Endothelial cell of umbilical vein (primary cell): ENCODE measurements around the gene ZNF609. TPM values are rescaled to one million over a fixed set of nuclear protein-coding genes. Genes with fewer than 3 reads are reported as not detected.

ENCODE experiments used
- BruUV-seq: library from RNA; stranded (reverse); fragments of 400-500 nt; replicated peaks from 2 replicates; lab custom pipeline; 2021; lab: Mats Ljungman, UMichigan
- CTCF ChIA-PET: fragments of 300-600, 350-600 bp; sonication (Branson Sonifier 250); formaldehyde crosslinking; loops from one replicate; lab custom pipeline; 2021; ENCODE audit warnings: antibody characterized with exemption, inconsistent platforms; lab: Charles Lee
- POLR2A ChIA-PET: fragments of 300-600, 350-600 bp; sonication (Branson Sonifier 250); formaldehyde crosslinking; loops from one replicate; lab custom pipeline; 2021; ENCODE audit warnings: antibody characterized with exemption, inconsistent platforms; lab: Charles Lee
- DNase-seq: peaks from one replicate; pipeline ENCODE4 v3.0.0-alpha.2; 2011; ENCODE audit warnings: low read depth, low spot score
- FAIRE-seq: peaks from 2 replicates; lab custom pipeline; 2011; peaks lifted over from hg19 to GRCh38; lab: Jason Lieb, UNC
- H2AFZ ChIP-seq: 2 replicates; pipeline ENCODE4 v1.6.0; 2012; ENCODE audit warnings: low read depth, low read length, control low read depth, inconsistent platforms
- H3K27ac ChIP-seq: 2 replicates; pipeline ENCODE4 v1.5.1; 2011; ENCODE audit warnings: low read depth, mild to moderate bottlenecking, control low read depth, low read length, moderate library complexity; ENCODE audit not compliant: insufficient read depth
- H3K27me3 ChIP-seq, 2 experiments: 2 replicates each; pipeline versions ENCODE4 v1.6.0 to v1.6.1; 2011; ENCODE audit warnings: low read length in 2 of 2, mixed read lengths in 1 of 2; ENCODE audit not compliant: control insufficient read depth in 2 of 2, insufficient read depth in 2 of 2
- H3K36me3 ChIP-seq, 2 experiments: 2 replicates in 1 of 2; 3 replicates in 1 of 2; pipeline ENCODE4 v1.5.1; 2011; ENCODE audit warnings: low read length in 2 of 2, mild to moderate bottlenecking in 1 of 2, moderate library complexity in 1 of 2; ENCODE audit not compliant: control insufficient read depth in 2 of 2, insufficient read depth in 2 of 2; ENCODE audit errors: extremely low read depth in 1 of 2
- H3K4me1 ChIP-seq: 3 replicates; pipeline ENCODE4 v1.5.1; 2011; ENCODE audit warnings: mild to moderate bottlenecking, low read length; ENCODE audit not compliant: control insufficient read depth, insufficient read depth; ENCODE audit errors: extremely low read depth
- H3K4me2 ChIP-seq: 2 replicates; pipeline ENCODE4 v1.6.1; 2011; ENCODE audit warnings: low read length, control low read depth, mixed read lengths; ENCODE audit not compliant: insufficient read depth
- H3K4me3 ChIP-seq, 3 experiments: fragments of 200-600 bp in 1 of 3; sonication (generic), shearing (Covaris generic) in 1 of 3; replicated peaks in 1 of 3; 2 replicates each; pipeline ENCODE4 v1.5.1; 2011 to 2016; ENCODE audit warnings: control low read depth in 3 of 3, low read length in 3 of 3, mild to moderate bottlenecking in 2 of 3, inconsistent platforms in 1 of 3, low read depth in 1 of 3, moderate library complexity in 1 of 3; ENCODE audit not compliant: insufficient read depth in 1 of 3
- H3K79me2 ChIP-seq: 2 replicates; pipeline ENCODE4 v1.6.0; 2012; ENCODE audit warnings: low read length, inconsistent platforms; ENCODE audit not compliant: control insufficient read depth, insufficient read depth
- H3K9ac ChIP-seq: replicated peaks from 2 replicates; pipeline ENCODE3; 2011; ENCODE audit warnings: low read length, control low read depth; ENCODE audit not compliant: insufficient read depth; ENCODE audit errors: extremely low read depth
- H3K9me1 ChIP-seq: replicated peaks from 3 replicates; pipeline ENCODE4 v1.6.0; 2011; ENCODE audit warnings: mild to moderate bottlenecking, low read length; ENCODE audit not compliant: control insufficient read depth, insufficient read depth; ENCODE audit errors: extremely low read depth
- H3K9me3 ChIP-seq: replicated peaks from 2 replicates; pipeline ENCODE4 v1.5.1; 2012; ENCODE audit warnings: low read length, inconsistent platforms; ENCODE audit not compliant: control insufficient read depth, insufficient read depth
- H4K20me1 ChIP-seq: replicated peaks from 2 replicates; pipeline ENCODE3; 2011; ENCODE audit warnings: mild to moderate bottlenecking, low read length; ENCODE audit not compliant: control insufficient read depth, insufficient read depth; ENCODE audit errors: extremely low read depth
- CTCF ChIP-seq, 2 donors: IDR thresholded peaks; 1 replicate in 1 of 2; 2 replicates in 1 of 2; pipeline ENCODE4 v1.5.1; 2011; ENCODE audit warnings: low read length in 2 of 2, mild to moderate bottlenecking in 2 of 2, moderate library complexity in 2 of 2, control low read depth in 1 of 2, inconsistent platforms in 1 of 2, low read depth in 1 of 2; ENCODE audit not compliant: insufficient read depth in 1 of 2; ENCODE audit errors: extremely low read depth in 1 of 2
- EZH2 ChIP-seq: IDR thresholded peaks from 2 replicates; pipeline ENCODE4 v1.6.1; 2012; ENCODE audit warnings: borderline replicate concordance, low read depth, mild to moderate bottlenecking, moderate library complexity, low read length, inconsistent platforms; ENCODE audit not compliant: severe bottlenecking
- FOS ChIP-seq: IDR thresholded peaks from 2 replicates; pipeline ENCODE4 v1.6.1; 2011; ENCODE audit warnings: mild to moderate bottlenecking, low read length, moderate library complexity, borderline replicate concordance; ENCODE audit not compliant: insufficient read depth
- GATA2 ChIP-seq: IDR thresholded peaks from 2 replicates; pipeline ENCODE4 v1.7.0; 2011; ENCODE audit warnings: low read depth, mild to moderate bottlenecking, moderate library complexity, mixed read lengths, low read length; ENCODE audit not compliant: insufficient read length, insufficient read depth
- JUN ChIP-seq: IDR thresholded peaks from 2 replicates; pipeline ENCODE4 v1.6.1; 2011; ENCODE audit warnings: borderline replicate concordance, low read depth; ENCODE audit not compliant: insufficient read length, insufficient read depth
- MAX ChIP-seq: IDR thresholded peaks from 2 replicates; pipeline ENCODE4 v1.6.1; 2011; ENCODE audit not compliant: insufficient read depth, insufficient read length
- MYC ChIP-seq: IDR thresholded peaks from one replicate; pipeline ENCODE4 v1.6.1; 2011; ENCODE audit warnings: mild to moderate bottlenecking, low read depth, low read length
- POLR2A ChIP-seq: IDR thresholded peaks from 2 replicates; pipeline ENCODE4 v1.6.1; 2012; ENCODE audit warnings: low read depth, mild to moderate bottlenecking, control low read depth, low read length
- POLR2AphosphoS5 ChIP-seq: IDR thresholded peaks from 2 replicates; pipeline ENCODE4 v1.6.1; 2012; ENCODE audit warnings: low read depth, mild to moderate bottlenecking, control low read depth, low read length, moderate library complexity; ENCODE audit not compliant: insufficient read depth
- dilution Hi-C: fragments of 300-500 bp; cut with MboI; formaldehyde crosslinking; loops from one replicate; pipeline ENCODE4 v1.15.0; 2019; ENCODE audit warnings: low sequenced_read_pairs; ENCODE audit not compliant: extremely low pct_ligation_motif_present
- intact Hi-C: fragments of 100-400 bp; cut with micrococcal nuclease; formaldehyde crosslinking; loops from one replicate; pipeline ENCODE4 v1.10.0; 2022
- polyA plus RNA-seq, 4 experiments: library from polyadenylated mRNA; depleted of rRNA in 3 of 4; stranded (reverse) in 3 of 4; unstranded in 1 of 4; fragments of >200 nt; gene quantifications; 2 replicates each; pipeline versions ENCODE4 v1.2.1 to v1.2.3, GENCODE V29; 2011 to 2012; ENCODE audit warnings: missing spikeins in 1 of 4
- total RNA-seq: library from RNA; stranded (reverse); gene quantifications from 2 replicates; pipeline ENCODE4 v1.2.3, GENCODE V29; 2021

Gene ZNF609
- total and polyA plus RNA-seq, 2 donors (not counting 3 experiments of a cell fraction or from before 2014, with no cell fraction given): 18.2 to 49.6 TPM

GRCh38 chr15:64696481-64696880 lies 236.1 kb downstream of the ZNF609 start:
- DNase-seq (no peak), FAIRE-seq (no peak)
- H3K9me1 ChIP-seq: no peaks in the 10 kb centered on the region
- dilution Hi-C loops (no loop called here), intact Hi-C loops (no loop called here)
- H3K36me3 ChIP-seq: peaks cover 0 to 17% of the 10 kb centered on the region in 2 experiments
- H3K27me3 ChIP-seq: no peaks in the 10 kb centered on the region
- no TSS peak for BruUV-seq
- TF ChIP-seq CTCF (IDR thresholded peaks at IDR 0.05; ENCODE audit: extremely low read depth in 1 of 2, insufficient read depth in 1 of 2, low read depth in 1 of 2, low read length in 2 of 2) (no peak), GATA2 (no peak), MAX (no peak), MYC (no peak), EZH2 (no peak), FOS (no peak), POLR2AphosphoS5 (no peak), POLR2A (no peak), JUN (no peak)
- ChIA-PET CTCF (interaction anchor here (2.7 to 6.2 kb wide), 2 partner anchors 10 to 31 kb away, joined by 12 to 64 read pairs; no protein-coding TSS in a partner anchor), POLR2A (no interaction called here)
- H3K79me2 ChIP-seq: peaks cover 60% of the 10 kb centered on the region
- H3K4me3 ChIP-seq: no peak overlapping the region
- no peak overlapping the region for H2AFZ ChIP-seq
- H3K27ac ChIP-seq: no peak overlapping the region
- H3K4me1 ChIP-seq: peaks cover 29% of the 10 kb centered on the region
- H3K9me3 ChIP-seq: no peaks in the 10 kb centered on the region
- H3K4me2 ChIP-seq: no peak overlapping the region
- H4K20me1 ChIP-seq: peaks cover 2% of the 10 kb centered on the region
- no peak overlapping the region for H3K9ac ChIP-seq
